Medulla oblongata (tissue), 1 donor: Measurements from ENCODE around the gene PRR7.
A peak's percentile ranks its signal among the peaks of the same experiment; 100 is the strongest.

Source experiments
- DNase-seq: peaks from one replicate; pipeline ENCODE4 v3.0.0-alpha.2; 2015; ENCODE audit errors: extremely low spot score

Gene PRR7

GRCh38 chr5:177425196-177425800 is 21.3 kb upstream of the PRR7 start:
- DNase-seq = peak; percentile 36

- peak; percentile 100 for DNase-seq
Measured at GRCh38 chr5:177425801-177426565, 20.6 kb upstream of the PRR7 start.

DNA sequence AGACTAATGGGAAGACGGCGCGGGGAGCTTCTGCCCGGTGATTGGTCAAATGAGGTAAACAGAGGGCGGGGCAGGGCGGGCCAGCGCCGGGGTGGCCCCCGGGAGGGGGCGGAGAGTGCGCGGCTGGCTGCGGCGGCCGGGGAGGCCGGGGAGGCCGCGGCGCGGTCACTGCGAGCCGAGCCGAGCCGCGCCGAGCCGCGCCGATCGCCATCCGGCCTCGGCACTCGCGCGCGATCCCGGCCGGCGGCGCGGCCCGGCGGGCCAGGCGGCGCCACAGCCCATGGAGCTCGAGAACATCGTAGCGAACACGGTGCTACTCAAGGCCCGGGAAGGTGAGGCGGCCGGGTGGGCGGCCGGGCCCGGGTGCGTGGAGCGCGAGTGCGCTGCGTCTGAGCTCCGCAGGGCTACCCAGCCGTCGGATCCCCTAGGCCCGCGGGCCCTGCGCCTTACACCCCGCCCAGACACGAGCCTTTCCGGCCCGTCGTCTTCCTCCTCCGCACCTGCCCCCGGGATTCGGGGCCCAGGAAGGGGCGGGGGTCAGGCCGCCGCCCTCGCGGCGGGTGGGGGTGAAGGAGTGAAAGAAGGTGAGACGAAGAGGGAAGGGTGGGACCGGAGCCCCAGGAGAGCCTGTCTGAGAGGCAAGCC is 19.9 kb upstream of the PRR7 start, which contains the start of gene GRK6:
TSS of gene GRK6 (plus strand) at position 111 of the 645 bp plus-strand sequence. CDS start at position 281, 170 bp downstream.
- no peak for DNase-seq

- no peak for DNase-seq
Measured at GRCh38 chr5:177427211-177427822, 19.3 kb upstream of the PRR7 start.

DNA sequence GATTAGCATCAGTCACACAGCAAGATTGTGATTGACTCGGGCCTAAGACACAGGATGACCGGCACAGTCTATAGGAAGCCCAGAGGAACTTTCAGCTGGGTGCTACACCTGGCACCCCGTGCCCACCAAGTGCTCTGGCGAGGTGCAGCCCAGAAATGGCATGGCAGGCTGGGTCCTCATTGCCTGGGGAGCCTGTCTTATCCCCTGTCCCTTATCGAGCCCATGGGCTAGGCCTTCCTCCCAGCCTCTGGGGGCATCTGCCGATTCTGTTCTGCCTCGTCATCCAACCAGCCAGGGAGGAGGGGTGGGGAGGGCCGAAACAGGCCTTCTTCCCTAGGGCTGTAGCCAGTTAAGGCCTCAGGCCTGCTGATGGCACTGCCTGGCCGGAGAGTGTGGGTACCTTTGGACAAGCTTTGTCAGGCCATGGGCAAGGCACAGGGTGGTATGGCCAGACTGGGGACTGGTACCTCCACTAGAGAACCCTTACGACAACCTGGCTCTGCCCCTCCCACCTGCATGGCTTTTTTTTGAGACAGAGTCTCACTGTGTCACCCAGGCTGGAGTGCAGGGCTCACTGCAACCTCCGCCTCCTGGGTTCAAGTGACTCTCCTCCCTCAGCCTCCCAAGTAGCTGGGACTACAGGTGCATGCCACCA is 18.6 kb upstream of the PRR7 start:
- DNase-seq = no peak

DNA sequence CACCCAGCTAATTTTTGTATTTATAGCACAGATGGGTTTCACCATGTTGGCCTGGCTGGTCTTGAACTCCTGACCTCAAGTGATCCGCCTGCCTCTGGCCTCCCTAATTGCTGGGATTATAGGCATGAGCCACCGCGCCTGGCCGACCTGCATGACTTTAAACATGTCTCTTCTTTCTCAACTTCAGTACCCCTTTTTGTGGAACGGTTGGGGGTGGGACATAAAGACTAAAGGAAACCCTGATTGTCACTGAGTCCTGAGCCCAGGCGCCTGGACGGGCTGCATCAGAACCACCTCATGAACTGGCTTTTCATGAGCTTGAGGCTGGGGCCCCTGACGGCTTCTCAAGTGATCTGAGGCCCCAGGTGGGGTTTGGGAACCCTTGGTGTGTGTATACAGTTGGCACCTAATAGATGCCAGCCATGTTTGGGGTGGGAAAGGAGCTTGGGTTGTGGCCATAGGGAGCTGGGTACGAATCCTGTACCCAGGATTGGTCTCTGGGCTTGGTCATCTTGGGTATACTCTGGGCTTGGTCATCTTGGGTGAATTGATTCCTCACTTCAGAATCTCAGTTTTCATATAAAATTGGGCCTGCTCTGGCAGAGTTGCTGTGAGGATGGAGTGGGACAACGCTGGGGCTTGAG is 17.9 kb upstream of the PRR7 start:
- DNase-seq = no peak

- DNase-seq = peak; percentile 68
Measured at GRCh38 chr5:177429248-177430040, 17.2 kb upstream of the PRR7 start.

GRCh38 chr5:177430140-177430951 is 16.3 kb upstream of the PRR7 start:
- no peak for DNase-seq

- DNase-seq = no peak
Measured at GRCh38 chr5:177430972-177431316, 15.7 kb upstream of the PRR7 start.

DNA sequence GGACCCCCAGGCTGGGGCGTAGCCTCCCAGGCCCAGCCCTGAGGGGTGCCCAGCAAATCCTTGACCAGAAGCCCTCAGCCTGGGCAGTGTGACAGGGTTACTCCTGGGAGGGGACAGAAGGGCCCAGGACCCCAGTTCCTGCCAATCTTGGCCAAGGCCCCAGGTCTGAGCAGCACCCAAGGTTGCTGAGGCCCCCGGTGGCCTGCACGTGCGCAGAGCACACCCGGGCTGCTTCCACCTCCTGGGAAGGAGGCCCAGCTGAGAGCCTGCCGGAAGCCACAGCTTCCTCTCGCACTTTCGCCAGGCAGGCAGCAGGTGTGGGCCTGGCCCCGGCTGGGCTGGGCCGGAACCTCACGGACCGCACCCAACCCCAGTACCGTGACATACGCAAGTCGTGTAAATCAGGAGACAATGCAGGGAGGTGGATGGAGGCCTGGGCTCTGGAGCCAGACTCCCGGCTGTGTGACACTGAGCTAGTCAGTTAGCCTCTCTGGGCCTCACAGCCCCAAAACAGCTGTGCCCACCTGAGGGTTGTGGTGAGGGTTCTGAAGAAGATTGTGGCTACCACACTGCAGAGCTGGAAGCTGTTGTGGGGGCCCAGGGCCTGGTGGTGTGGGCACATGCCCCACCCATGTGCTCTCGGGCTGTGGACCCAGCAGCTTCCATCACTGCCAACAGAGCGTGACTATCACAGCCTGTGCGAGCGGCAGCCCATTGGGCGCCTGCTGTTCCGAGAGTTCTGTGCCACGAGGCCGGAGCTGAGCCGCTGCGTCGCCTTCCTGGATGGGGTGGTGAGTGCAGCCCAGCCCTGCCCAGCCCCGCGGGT is 15.1 kb upstream of the PRR7 start:
- DNase-seq = no peak

- peak; percentile 51 for DNase-seq
Measured at GRCh38 chr5:177432143-177432838, 14.3 kb upstream of the PRR7 start.

GRCh38 chr5:177432839-177433657 is 13.6 kb upstream of the PRR7 start:
- no peak for DNase-seq

GRCh38 chr5:177433658-177434217 is 12.9 kb upstream of the PRR7 start:
- DNase-seq = no peak

DNA sequence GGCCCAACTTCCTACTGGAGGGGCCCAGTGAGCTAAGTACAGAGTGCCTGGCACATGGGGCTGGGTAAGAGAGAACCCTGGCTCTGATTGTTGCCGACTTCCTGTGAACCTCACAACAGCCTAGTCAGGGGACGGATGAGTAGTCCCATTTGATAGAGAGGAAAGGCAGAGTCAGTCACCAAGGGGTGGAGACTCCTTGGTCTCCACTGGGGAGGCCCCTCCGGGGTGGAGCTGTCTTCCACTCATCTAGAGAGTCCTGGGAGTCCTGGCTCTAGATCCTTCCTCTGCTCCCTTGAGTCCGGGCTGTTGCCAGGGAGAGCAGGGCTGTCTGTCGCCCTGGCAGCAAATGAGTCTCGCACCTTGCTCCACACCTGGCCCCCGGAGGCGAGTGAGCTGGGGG is 12.2 kb upstream of the PRR7 start:
- DNase-seq = no peak

DNA sequence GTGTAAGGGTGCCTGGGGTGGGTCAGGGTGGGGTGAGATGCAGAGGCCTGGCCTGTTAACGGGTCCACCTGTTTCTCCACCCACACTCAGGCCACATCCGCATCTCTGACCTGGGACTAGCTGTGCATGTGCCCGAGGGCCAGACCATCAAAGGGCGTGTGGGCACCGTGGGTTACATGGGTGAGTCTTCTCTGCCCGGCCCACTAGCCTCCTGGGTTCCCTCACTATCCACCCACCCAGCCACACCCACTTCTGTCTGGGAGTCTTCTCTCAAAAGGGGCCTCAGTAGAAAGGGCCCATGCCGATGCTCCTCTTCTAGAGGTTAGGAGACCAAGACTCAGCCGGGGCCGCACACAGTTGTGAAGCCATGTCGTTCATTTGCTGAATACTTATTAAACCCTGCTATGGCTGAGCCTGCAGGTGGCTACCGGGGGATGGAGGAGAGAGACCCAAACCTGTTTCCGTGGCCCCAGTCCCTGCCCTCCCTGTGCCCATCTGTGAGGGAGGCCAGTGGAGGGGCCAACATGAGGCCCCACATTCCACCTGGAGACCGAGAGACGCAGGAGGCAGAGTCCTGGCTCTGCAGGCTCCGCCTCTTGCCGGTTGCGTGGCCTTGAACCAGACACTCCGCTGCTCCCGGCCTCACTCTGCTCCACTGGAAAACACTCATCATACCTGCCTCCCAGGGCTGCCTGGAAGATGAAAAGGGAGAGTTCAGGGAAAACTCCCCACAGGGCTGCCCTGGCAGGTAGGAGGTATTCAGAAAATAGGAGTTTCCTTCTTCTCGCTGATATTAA is 11.5 kb upstream of the PRR7 start:
- no peak for DNase-seq

DNA sequence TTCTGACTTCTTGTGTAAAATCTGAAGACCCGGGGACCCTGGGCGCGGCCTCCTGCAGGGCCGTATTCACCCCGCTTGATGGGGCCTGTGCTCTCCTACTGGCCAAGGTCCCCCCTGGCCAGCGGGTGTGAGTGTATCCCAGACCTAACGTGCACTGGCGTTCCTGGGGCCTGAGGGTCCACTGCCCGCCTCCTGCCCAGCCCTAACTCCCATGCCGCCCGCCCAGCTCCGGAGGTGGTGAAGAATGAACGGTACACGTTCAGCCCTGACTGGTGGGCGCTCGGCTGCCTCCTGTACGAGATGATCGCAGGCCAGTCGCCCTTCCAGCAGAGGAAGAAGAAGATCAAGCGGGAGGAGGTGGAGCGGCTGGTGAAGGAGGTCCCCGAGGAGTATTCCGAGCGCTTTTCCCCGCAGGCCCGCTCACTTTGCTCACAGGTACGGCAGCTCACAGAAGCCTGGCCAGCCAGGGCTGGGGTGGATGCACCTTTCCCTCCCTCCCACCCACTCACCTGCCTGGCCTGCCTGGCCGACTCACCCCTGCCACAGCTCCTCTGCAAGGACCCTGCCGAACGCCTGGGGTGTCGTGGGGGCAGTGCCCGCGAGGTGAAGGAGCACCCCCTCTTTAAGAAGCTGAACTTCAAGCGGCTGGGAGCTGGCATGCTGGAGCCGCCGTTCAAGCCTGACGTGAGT is 10.6 kb upstream of the PRR7 start:
- no peak for DNase-seq
